ENCODE results near the gene ART4.

The ART4 gene

GRCh38 chr12:14846042-14846587 is 2.8 kb upstream of the ART4 start:
- H3K4me3 ChIP-seq (ENCODE audit: low read depth, low read length) = no peak overlapping the region
- no peak for DNase-seq (ENCODE audit: low read depth)
- TF ChIP-seq CTCF (IDR thresholded peaks at IDR 0.05; ENCODE audit: low read depth, low read length, missing control alignments) = no peak

- no peak for DNase-seq (ENCODE audit: low read depth)
- peak; percentile 54 for TF ChIP-seq CTCF (IDR thresholded peaks at IDR 0.05; ENCODE audit: low read depth, low read length, missing control alignments)
- no peak overlapping the region for H3K4me3 ChIP-seq (ENCODE audit: low read depth, low read length)
Observed at GRCh38 chr12:14845350-14845750, 2.0 kb upstream of the ART4 start.

GRCh38 chr12:14844401-14844800 is 1.1 kb upstream of the ART4 start:
- H3K4me3 ChIP-seq (ENCODE audit: low read depth, low read length) = no peak overlapping the region
- TF ChIP-seq CTCF (IDR thresholded peaks at IDR 0.05; ENCODE audit: low read depth, low read length, missing control alignments) = no peak
- DNase-seq (ENCODE audit: low read depth) = no peak

- DNase-seq (ENCODE audit: low read depth) = no peak
- H3K4me3 ChIP-seq (ENCODE audit: low read depth, low read length) = no peak overlapping the region
- TF ChIP-seq CTCF (IDR thresholded peaks at IDR 0.05; ENCODE audit: low read depth, low read length, missing control alignments) = no peak
Observed at GRCh38 chr12:14842315-14842714, 1.0 kb downstream of the ART4 start.

- no peak overlapping the region for H3K4me3 ChIP-seq (ENCODE audit: low read depth, low read length)
- no peak for DNase-seq (ENCODE audit: low read depth)
- TF ChIP-seq CTCF (IDR thresholded peaks at IDR 0.05; ENCODE audit: low read depth, low read length, missing control alignments) = no peak
Observed at GRCh38 chr12:14841761-14842160, 1.6 kb downstream of the ART4 start.

- H3K4me3 ChIP-seq (ENCODE audit: low read depth, low read length) = no peak overlapping the region
- no peak for TF ChIP-seq CTCF (IDR thresholded peaks at IDR 0.05; ENCODE audit: low read depth, low read length, missing control alignments)
- DNase-seq (ENCODE audit: low read depth) = no peak
Observed at GRCh38 chr12:14840616-14841015, 2.7 kb downstream of the ART4 start.

GRCh38 chr12:14839262-14839661 is 4.1 kb downstream of the ART4 start:
- TF ChIP-seq CTCF (IDR thresholded peaks at IDR 0.05; ENCODE audit: low read depth, low read length, missing control alignments) = no peak
- DNase-seq (ENCODE audit: low read depth) = no peak
- H3K4me3 ChIP-seq (ENCODE audit: low read depth, low read length) = no peak overlapping the region
